ENCODE measurements around the gene MYO10. TPM values are rescaled to one million over a fixed set of nuclear protein-coding genes. Genes with fewer than 3 reads are reported as not detected.

MYO10 gene
- total and polyA plus RNA-seq, 4 donors, result 27.9 to 77.7 (median 41.8) TPM

DNA sequence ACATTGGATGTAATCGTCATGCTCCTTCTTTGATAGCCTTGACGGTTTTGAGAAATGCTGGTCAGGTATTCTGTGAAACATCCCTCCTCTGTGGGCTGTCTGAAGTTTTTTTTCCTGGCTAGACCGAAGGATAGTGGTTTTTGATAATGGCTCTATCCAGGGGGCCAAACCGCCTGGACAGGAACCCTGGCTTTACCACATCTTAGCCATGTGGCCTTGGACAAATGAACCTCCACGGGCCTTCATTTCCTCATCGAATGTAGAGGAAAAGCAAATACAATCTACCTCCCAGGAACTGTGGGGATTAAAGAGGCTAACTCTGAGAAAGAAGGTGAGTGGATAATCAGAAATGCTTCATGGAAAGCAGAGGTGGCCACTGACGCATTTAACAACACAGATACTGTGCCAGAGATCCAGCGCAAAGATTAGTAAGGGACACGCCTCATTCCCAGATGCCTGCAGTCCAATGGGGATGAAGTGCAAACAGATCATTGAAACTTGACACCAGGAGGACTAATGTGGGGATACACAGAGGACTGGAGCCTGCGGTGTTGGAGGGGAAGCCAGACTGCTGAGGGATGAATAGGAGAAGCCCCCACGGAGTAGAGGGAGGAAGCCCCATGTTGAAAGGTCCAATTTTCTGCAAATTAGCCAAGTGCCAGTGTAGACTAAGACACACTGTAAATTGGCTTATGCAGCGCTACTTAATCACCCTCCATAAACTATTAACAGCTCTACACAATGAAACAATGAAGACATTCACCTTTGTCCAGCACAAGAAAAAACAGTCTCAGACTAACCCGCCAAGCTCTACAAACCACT lies 41.6 kb downstream of the MYO10 start:
- 48% methylated on average over 10 of the region's 13 CpGs for WGBS (ENCODE audit: insufficient coverage)
- DNase-seq (ENCODE audit: low read depth in 4 of 6, low spot score in 6 of 6), result peak in 1 of 6 donors; percentile 16
- H3K36me3 ChIP-seq (ENCODE audit: control insufficient read depth, insufficient read depth, low read length), result no peaks in the 10 kb centered on the region

DNA sequence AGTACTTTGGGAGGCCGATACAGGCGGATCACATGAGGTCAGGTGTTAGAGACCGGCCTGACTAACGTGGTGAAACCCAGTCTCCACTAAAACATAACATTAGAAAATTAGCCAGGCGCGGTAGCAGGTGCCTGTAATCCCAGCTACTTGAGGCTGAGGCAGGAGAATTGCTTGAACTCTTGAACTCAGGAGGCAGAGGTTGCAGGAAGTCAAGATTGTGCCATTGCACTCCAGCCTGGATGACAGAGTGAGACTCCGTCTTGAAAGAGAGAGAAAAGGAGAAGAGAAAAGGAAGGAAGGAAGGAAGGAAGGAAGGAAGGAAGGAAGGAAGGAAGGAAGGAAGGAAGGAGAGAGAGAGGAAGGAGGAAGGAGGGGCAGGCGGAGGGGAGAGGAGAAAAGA lies 45.1 kb downstream of the MYO10 start:
- WGBS (ENCODE audit: insufficient coverage), result 86% methylated on average over 4 of the region's 8 CpGs
- H3K27me3 ChIP-seq (ENCODE audit: control insufficient read depth, insufficient read depth, low read length), result no peaks in the 10 kb centered on the region
- H3K4me1 ChIP-seq (ENCODE audit: control insufficient read depth, insufficient read depth, low read length), result no peaks in the 10 kb centered on the region
- no peak for DNase-seq (ENCODE audit: low read depth in 4 of 6, low spot score in 6 of 6)
- H3K27ac ChIP-seq (ENCODE audit: low read depth, low read length), result no peak overlapping the region
- H3K9me3 ChIP-seq (ENCODE audit: control insufficient read depth, insufficient read depth, low read length), result no peaks in the 10 kb centered on the region
- H3K36me3 ChIP-seq (ENCODE audit: control insufficient read depth, insufficient read depth, low read length), result no peaks in the 10 kb centered on the region
- no peak overlapping the region for H3K4me3 ChIP-seq (ENCODE audit: low read depth, low read length)

More for the DNA sequence above, 41.6 kb downstream of the MYO10 start:
- Histone ChIP-seq H3K27ac (ENCODE audit: low read depth, low read length) (no peak overlapping the region), H3K27me3 (ENCODE audit: control insufficient read depth, insufficient read depth, low read length) (no peaks in the 10 kb centered on the region), H3K4me3 (ENCODE audit: low read depth, low read length) (no peak overlapping the region), H3K4me1 (ENCODE audit: control insufficient read depth, insufficient read depth, low read length) (peaks cover 11% of the 10 kb centered on the region), H3K9me3 (ENCODE audit: control insufficient read depth, insufficient read depth, low read length) (no peaks in the 10 kb centered on the region)

DNA sequence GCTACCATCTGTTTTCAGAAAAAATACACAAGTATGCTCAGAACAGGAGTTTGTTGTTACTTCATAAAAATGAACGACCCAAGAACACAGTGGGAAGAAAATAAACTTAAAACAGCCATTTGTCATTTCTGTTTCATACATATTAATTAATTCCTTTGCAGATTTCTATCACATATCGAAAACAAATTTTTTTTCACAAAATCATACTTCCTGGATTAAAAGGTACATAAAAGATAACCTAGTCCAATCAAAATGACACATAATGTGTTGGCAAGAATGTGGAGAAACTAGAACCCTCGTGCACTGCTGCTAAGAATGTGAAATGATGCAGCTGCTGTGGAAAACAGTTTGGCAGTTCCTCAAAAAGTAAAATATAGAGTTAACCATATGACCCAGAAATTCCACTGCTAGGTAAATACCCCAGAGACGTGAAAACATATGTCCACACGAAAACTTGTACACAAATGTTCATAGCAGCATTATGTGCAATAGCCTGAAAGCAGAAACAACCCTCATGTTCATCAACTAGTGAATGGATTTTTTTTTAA lies 46.0 kb downstream of the MYO10 start:
- H3K36me3 ChIP-seq (ENCODE audit: control insufficient read depth, insufficient read depth, low read length), result no peaks in the 10 kb centered on the region
- no peaks in the 10 kb centered on the region for H3K27me3 ChIP-seq (ENCODE audit: control insufficient read depth, insufficient read depth, low read length)
- DNase-seq (ENCODE audit: low read depth in 4 of 6, low spot score in 6 of 6), result no peak
- H3K4me3 ChIP-seq (ENCODE audit: low read depth, low read length), result no peak overlapping the region
- no peak overlapping the region for H3K27ac ChIP-seq (ENCODE audit: low read depth, low read length)
- no CpG with 5 or more reads among the region's 5 CpGs for WGBS (ENCODE audit: insufficient coverage)
- H3K9me3 ChIP-seq (ENCODE audit: control insufficient read depth, insufficient read depth, low read length), result no peaks in the 10 kb centered on the region
- H3K4me1 ChIP-seq (ENCODE audit: control insufficient read depth, insufficient read depth, low read length), result no peaks in the 10 kb centered on the region

DNA sequence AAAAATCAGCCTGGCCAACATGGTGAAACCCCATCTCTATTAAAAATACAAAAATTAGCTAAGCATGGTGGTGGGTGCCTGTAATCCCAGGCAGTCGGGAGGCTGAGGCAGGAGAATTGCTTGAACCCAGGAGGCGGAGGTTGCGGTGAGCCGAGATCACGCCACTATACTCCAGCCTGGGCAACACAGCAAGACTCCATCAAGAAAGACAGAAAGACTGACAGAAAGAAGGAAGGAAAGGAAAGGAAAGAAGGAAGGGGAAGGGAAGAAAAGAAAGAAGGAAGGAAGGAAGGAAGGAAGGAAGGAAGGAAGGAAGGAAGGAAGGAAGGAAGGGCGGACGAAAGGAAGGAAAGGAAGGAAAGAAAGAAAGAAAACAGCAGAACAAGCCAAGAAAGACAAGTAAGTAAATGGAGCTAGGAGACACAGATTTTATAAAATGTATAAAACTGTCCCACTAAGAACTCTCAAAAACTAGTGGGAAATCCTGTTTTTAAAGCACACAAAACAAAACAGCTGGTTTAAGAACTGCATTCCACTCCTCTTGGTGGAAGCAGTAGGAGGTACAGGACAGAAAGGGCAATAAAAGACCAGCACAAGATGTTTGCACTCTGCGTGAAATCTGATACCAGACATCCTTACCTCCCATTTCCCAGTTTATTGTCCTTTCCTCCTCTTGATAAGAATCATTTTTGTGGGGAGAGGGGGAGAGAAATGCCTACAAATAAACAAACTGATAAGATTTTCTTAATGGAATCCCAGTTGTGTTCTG lies 46.7 kb downstream of the MYO10 start:
- WGBS (ENCODE audit: insufficient coverage), result 97% methylated on average over 4 of the region's 8 CpGs
- Histone ChIP-seq H3K9me3 (ENCODE audit: control insufficient read depth, insufficient read depth, low read length) (no peaks in the 10 kb centered on the region), H3K27ac (ENCODE audit: low read depth, low read length) (no peak overlapping the region), H3K27me3 (ENCODE audit: control insufficient read depth, insufficient read depth, low read length) (no peaks in the 10 kb centered on the region), H3K4me3 (ENCODE audit: low read depth, low read length) (no peak overlapping the region), H3K4me1 (ENCODE audit: control insufficient read depth, insufficient read depth, low read length) (no peaks in the 10 kb centered on the region), H3K36me3 (ENCODE audit: control insufficient read depth, insufficient read depth, low read length) (no peaks in the 10 kb centered on the region)
- DNase-seq (ENCODE audit: low read depth in 4 of 6, low spot score in 6 of 6), result peak in 2 of 6 donors; percentile 40 to 58

DNA sequence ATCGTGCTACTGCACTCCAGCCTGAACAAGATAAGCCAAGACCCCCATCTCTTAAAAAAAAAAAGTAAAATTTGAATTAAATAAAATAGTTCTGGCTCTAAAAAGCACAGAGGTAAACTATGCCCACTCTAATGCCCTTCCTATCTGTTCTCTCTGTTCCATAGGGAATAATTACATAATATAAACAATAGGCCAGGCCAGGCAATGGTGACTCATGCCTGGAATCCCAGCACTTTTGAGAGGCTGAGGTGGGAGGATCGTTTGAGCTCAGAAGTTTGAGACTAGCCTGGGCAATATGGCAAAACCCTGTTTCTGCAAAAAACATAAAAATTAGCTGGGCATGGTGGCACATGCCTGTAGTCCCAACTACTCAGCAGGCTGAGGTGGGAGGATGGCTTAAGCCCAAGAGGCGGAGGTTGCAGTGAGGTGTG lies 47.4 kb downstream of the MYO10 start:
- no peak overlapping the region for H3K27ac ChIP-seq (ENCODE audit: low read depth, low read length)
- WGBS (ENCODE audit: insufficient coverage), result 45% methylated on average over 1 of the region's 3 CpGs
- no peaks in the 10 kb centered on the region for H3K27me3 ChIP-seq (ENCODE audit: control insufficient read depth, insufficient read depth, low read length)
- no peak overlapping the region for H3K4me3 ChIP-seq (ENCODE audit: low read depth, low read length)
- H3K4me1 ChIP-seq (ENCODE audit: control insufficient read depth, insufficient read depth, low read length), result no peaks in the 10 kb centered on the region
- no peak for DNase-seq (ENCODE audit: low read depth in 4 of 6, low spot score in 6 of 6)
- H3K36me3 ChIP-seq (ENCODE audit: control insufficient read depth, insufficient read depth, low read length), result no peaks in the 10 kb centered on the region
- H3K9me3 ChIP-seq (ENCODE audit: control insufficient read depth, insufficient read depth, low read length), result no peaks in the 10 kb centered on the region

DNA sequence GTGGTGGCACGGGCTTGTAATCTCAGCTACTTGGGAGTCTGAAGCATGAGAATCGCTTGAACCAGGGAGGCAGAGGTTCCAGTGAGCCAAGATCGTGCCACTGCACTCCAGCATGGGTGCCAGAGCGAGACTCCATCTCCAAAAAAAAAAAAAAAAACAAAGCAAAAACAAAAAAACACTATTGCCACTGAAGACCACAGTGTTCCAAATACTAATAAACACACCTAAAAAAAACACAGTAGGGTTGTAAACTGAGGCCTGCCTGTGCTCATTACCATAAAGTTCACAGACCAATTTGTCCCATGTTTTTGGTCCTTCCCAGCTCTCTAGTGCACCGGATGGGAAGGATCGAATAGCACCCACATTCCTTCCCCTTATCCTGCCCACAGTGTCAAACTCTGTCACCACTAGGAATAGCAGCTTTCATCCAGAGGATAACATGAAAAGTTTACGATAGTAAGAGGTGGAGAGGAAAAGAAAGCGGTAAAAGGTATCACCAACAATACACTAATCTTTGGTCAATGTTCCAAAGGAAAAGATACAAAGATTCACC lies 49.2 kb downstream of the MYO10 start:
- Histone ChIP-seq H3K36me3 (ENCODE audit: control insufficient read depth, insufficient read depth, low read length) (no peaks in the 10 kb centered on the region), H3K4me1 (ENCODE audit: control insufficient read depth, insufficient read depth, low read length) (no peaks in the 10 kb centered on the region), H3K27ac (ENCODE audit: low read depth, low read length) (no peak overlapping the region), H3K27me3 (ENCODE audit: control insufficient read depth, insufficient read depth, low read length) (no peaks in the 10 kb centered on the region), H3K4me3 (ENCODE audit: low read depth, low read length) (no peak overlapping the region), H3K9me3 (ENCODE audit: control insufficient read depth, insufficient read depth, low read length) (no peaks in the 10 kb centered on the region)
- 100% methylated on average over 4 of the region's 8 CpGs for WGBS (ENCODE audit: insufficient coverage)
- DNase-seq (ENCODE audit: low read depth in 4 of 6, low spot score in 6 of 6), result no peak

DNA sequence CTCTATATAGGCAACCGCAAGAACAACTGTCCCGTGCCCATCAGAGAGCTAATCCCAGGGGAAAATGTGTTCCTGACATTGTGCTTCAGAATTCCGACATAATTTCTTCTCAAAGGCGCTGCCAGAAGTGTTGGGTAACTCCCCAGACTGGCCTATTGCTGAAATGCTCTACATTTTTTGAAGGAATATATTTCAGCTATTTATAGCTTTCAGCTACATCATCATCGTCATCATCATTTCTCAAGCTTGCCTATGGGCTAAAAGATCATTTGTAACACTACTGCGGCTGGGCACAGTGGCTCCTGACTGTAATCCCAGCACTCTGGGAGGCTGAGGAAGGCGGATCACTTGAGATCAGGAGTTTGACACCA lies 49.7 kb downstream of the MYO10 start:
- Histone ChIP-seq H3K4me3 (ENCODE audit: low read depth, low read length) (no peak overlapping the region), H3K27ac (ENCODE audit: low read depth, low read length) (no peak overlapping the region), H3K27me3 (ENCODE audit: control insufficient read depth, insufficient read depth, low read length) (no peaks in the 10 kb centered on the region), H3K36me3 (ENCODE audit: control insufficient read depth, insufficient read depth, low read length) (no peaks in the 10 kb centered on the region), H3K4me1 (ENCODE audit: control insufficient read depth, insufficient read depth, low read length) (no peaks in the 10 kb centered on the region), H3K9me3 (ENCODE audit: control insufficient read depth, insufficient read depth, low read length) (no peaks in the 10 kb centered on the region)
- 88% methylated on average over 5 of the region's 7 CpGs for WGBS (ENCODE audit: insufficient coverage)
- DNase-seq (ENCODE audit: low read depth in 4 of 6, low spot score in 6 of 6), result no peak

DNA sequence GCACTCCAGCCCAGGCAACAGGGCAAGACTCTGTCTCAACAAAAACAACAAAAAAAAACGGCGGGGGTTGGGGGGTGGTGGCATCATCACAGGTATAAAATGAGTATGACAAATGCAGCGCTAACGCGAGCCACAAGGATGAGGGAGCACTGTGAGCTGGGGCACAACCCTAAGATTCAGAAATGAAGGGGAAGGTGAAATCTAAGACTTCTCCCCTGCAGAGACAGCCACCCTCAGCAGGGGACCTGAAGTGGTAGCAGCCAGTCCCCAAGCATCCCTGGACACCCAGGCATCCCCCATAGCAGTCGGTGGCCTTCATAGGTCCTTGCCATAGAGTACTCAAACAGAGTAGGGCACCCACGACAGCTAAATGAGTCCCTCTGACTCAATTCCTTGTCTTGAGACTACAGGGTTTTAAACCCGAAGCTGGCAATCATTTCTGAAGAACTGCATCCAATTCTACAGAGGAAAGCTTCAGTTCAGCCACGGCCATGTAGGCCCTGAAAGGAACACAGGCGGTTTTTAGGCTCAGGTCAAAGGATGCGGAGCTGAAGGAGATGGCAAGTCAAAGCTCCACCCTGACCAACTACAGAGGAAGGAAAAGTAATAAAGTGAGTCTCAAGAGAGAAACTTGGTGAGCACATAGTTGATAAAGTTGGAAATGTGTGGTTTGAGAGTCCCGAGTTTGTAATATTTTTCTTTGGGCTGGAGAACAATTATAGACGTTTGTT lies 50.3 kb downstream of the MYO10 start:
- no peaks in the 10 kb centered on the region for H3K9me3 ChIP-seq (ENCODE audit: control insufficient read depth, insufficient read depth, low read length)
- H3K4me1 ChIP-seq (ENCODE audit: control insufficient read depth, insufficient read depth, low read length), result no peaks in the 10 kb centered on the region
- no peaks in the 10 kb centered on the region for H3K36me3 ChIP-seq (ENCODE audit: control insufficient read depth, insufficient read depth, low read length)
- H3K27me3 ChIP-seq (ENCODE audit: control insufficient read depth, insufficient read depth, low read length), result no peaks in the 10 kb centered on the region
- WGBS (ENCODE audit: insufficient coverage), result 82% methylated on average over 7 of the region's 13 CpGs
- no peak for DNase-seq (ENCODE audit: low read depth in 4 of 6, low spot score in 6 of 6)
- H3K4me3 ChIP-seq (ENCODE audit: low read depth, low read length), result no peak overlapping the region
- H3K27ac ChIP-seq (ENCODE audit: low read depth, low read length), result no peak overlapping the region

DNA sequence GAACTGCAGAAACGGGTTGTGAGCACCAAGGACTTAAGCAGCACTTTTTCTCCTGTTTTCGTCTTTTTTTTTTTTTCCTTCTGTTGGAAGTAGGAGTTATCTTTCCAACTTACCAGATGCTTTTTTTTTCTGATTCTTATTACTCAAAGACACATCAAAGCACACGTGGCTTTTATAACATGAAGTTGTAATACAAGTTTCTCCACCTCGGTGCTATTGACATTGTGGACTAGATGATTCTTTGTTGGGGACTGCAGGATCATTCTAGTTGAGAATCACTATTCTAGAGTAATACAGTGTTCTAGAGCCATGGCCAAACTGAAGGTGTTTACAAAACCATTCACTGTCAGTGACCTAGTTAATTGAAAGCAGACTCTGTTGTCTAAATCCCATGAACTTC lies 51.5 kb downstream of the MYO10 start:
- Histone ChIP-seq H3K36me3 (ENCODE audit: control insufficient read depth, insufficient read depth, low read length) (no peaks in the 10 kb centered on the region), H3K27ac (ENCODE audit: low read depth, low read length) (no peak overlapping the region), H3K27me3 (ENCODE audit: control insufficient read depth, insufficient read depth, low read length) (no peaks in the 10 kb centered on the region), H3K9me3 (ENCODE audit: control insufficient read depth, insufficient read depth, low read length) (no peaks in the 10 kb centered on the region), H3K4me3 (ENCODE audit: low read depth, low read length) (no peak overlapping the region), H3K4me1 (ENCODE audit: control insufficient read depth, insufficient read depth, low read length) (no peaks in the 10 kb centered on the region)
- no CpG with 5 or more reads among the region's 4 CpGs for WGBS (ENCODE audit: insufficient coverage)
- DNase-seq (ENCODE audit: low read depth in 4 of 6, low spot score in 6 of 6), result no peak

Data from spinal cord (tissue), 10 donors.